ENCODE data around the gene CSMD2. TPM values are rescaled to one million over a fixed set of nuclear protein-coding genes. Genes with fewer than 3 reads are reported as not detected.

The CSMD2 gene
- total RNA-seq, 1 donor from 2014 or later: 2.6 TPM

- no peak overlapping the region for H3K4me3 ChIP-seq
- Mint-ChIP-seq H3K9me3 (peaks cover 5% of the 10 kb centered on the region), H3K27me3 (ENCODE audit: insufficient read depth, low read depth) (peaks cover 6% of the 10 kb centered on the region), H3K27ac (no peak overlapping the region), H3K4me3 (no peak overlapping the region), H3K36me3 (no peaks in the 10 kb centered on the region), H3K4me1 (peaks cover 4% of the 10 kb centered on the region)
- no peak for DNase-seq (ENCODE audit: low spot score)
- no peak for TF ChIP-seq EZH2 (IDR thresholded peaks at IDR 0.05)
- no peak for TF ChIP-seq EZH2phosphoT487 (IDR thresholded peaks at IDR 0.05)
- TF ChIP-seq, protein P1, sequence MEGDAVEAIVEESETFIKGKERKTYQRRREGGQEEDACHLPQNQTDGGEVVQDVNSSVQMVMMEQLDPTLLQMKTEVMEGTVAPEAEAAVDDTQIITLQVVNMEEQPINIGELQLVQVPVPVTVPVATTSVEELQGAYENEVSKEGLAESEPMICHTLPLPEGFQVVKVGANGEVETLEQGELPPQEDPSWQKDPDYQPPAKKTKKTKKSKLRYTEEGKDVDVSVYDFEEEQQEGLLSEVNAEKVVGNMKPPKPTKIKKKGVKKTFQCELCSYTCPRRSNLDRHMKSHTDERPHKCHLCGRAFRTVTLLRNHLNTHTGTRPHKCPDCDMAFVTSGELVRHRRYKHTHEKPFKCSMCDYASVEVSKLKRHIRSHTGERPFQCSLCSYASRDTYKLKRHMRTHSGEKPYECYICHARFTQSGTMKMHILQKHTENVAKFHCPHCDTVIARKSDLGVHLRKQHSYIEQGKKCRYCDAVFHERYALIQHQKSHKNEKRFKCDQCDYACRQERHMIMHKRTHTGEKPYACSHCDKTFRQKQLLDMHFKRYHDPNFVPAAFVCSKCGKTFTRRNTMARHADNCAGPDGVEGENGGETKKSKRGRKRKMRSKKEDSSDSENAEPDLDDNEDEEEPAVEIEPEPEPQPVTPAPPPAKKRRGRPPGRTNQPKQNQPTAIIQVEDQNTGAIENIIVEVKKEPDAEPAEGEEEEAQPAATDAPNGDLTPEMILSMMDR (IDR thresholded peaks at IDR 0.05): no peak
- H3K4me2 ChIP-seq: no peak overlapping the region
- no peak overlapping the region for H2AFZ ChIP-seq (replicated peaks)
- peaks cover 4% of the 10 kb centered on the region for H4K20me1 ChIP-seq (ENCODE audit: low read depth)
- no peaks in the 10 kb centered on the region for H3K36me3 ChIP-seq
- H3K9me3 ChIP-seq (ENCODE audit: low read depth): no peaks in the 10 kb centered on the region
- H3K27ac ChIP-seq: no peak overlapping the region
- H3K27me3 ChIP-seq: peaks cover 36% of the 10 kb centered on the region
- H3F3A ChIP-seq (ENCODE audit: low read depth): peaks cover 7% of the 10 kb centered on the region
- no peak overlapping the region for H3K9ac ChIP-seq
- peaks cover 7% of the 10 kb centered on the region for H3K4me1 ChIP-seq
- H3K79me2 ChIP-seq (ENCODE audit: low read depth): no peaks in the 10 kb centered on the region
Measured at GRCh38 chr1:33866281-33866680, 298.7 kb downstream of the CSMD2 start.

GRCh38 chr1:33864460-33865389, 300.3 kb downstream of the CSMD2 start:
- H3K79me2 ChIP-seq (ENCODE audit: low read depth): no peaks in the 10 kb centered on the region
- peaks cover 7% of the 10 kb centered on the region for H3F3A ChIP-seq (ENCODE audit: low read depth)
- H4K20me1 ChIP-seq (ENCODE audit: low read depth): no peaks in the 10 kb centered on the region
- no peak overlapping the region for H2AFZ ChIP-seq (replicated peaks)
- Mint-ChIP-seq H3K27ac (peak overlapping the region; percentile 57), H3K27me3 (ENCODE audit: insufficient read depth, low read depth) (peaks cover 4% of the 10 kb centered on the region), H3K4me1 (no peaks in the 10 kb centered on the region), H3K4me3 (no peak overlapping the region), H3K9me3 (peaks cover 5% of the 10 kb centered on the region), H3K36me3 (no peaks in the 10 kb centered on the region)
- no peak overlapping the region for H3K4me2 ChIP-seq
- H3K9ac ChIP-seq: no peak overlapping the region
- no peaks in the 10 kb centered on the region for H3K9me3 ChIP-seq (ENCODE audit: low read depth)
- no peak overlapping the region for H3K27ac ChIP-seq
- DNase-seq (ENCODE audit: low spot score): no peak
- no peak overlapping the region for H3K4me3 ChIP-seq
- TF ChIP-seq EZH2 (IDR thresholded peaks at IDR 0.05) (no peak), EZH2phosphoT487 (IDR thresholded peaks at IDR 0.05) (no peak)
- TF ChIP-seq, protein P1 (IDR thresholded peaks at IDR 0.05): no peak
- peaks cover 7% of the 10 kb centered on the region for H3K4me1 ChIP-seq
- H3K36me3 ChIP-seq: no peaks in the 10 kb centered on the region
- H3K27me3 ChIP-seq: peaks cover 20% of the 10 kb centered on the region

DNA sequence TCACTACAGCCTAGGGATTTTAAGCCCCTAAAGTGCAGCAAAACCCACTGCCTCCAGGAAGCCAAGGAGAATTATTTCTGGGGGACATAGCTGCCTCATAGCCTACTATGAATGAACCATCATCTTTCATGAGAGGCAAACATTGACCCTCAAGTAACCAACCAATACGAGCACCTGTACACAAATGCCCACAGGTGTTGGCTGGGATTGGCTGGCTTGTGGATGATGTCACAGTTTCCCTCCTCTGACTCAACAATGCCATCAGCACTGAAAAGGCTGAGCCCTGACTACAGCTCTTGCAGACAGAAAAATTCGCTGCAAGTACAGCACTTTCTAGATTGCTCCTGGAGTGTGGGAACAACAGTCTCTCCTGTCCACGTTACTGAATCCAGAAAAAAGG, 301.3 kb downstream of the CSMD2 start, which contains the start of gene HMGB4:
HMGB4 (plus strand) TSS at position 301 of the 400 bp plus-strand sequence. CDS start 113 bp downstream, outside the sequence.
- H3K4me1 Mint-ChIP-seq: no peaks in the 10 kb centered on the region
- Histone ChIP-seq H3K4me3 (no peak within 1 kb of the TSS), H3K9me3 (ENCODE audit: low read depth) (no peaks in the 10 kb centered on the region), H3K4me1 (peaks cover 7% of the 10 kb centered on the region), H3F3A (ENCODE audit: low read depth) (peaks cover 7% of the 10 kb centered on the region), H3K9ac (no peak within 1 kb of the TSS), H3K27ac (no peak within 1 kb of the TSS), H3K79me2 (ENCODE audit: low read depth) (no peaks in the 10 kb centered on the region), H2AFZ (replicated peaks) (no peak within 1 kb of the TSS), H3K27me3 (peaks cover 11% of the 10 kb centered on the region), H4K20me1 (ENCODE audit: low read depth) (no peaks in the 10 kb centered on the region), H3K4me2 (no peak within 1 kb of the TSS), H3K36me3 (no peaks in the 10 kb centered on the region)
- DNase-seq (ENCODE audit: low spot score): no peak
- H3K36me3 Mint-ChIP-seq: no peaks in the 10 kb centered on the region
- peaks cover 4% of the 10 kb centered on the region for H3K27me3 Mint-ChIP-seq (ENCODE audit: insufficient read depth, low read depth)
- H3K27ac Mint-ChIP-seq: peak within 1 kb of the TSS; percentile 57
- H3K4me3 Mint-ChIP-seq: no peak within 1 kb of the TSS
- peaks cover 5% of the 10 kb centered on the region for H3K9me3 Mint-ChIP-seq
- TF ChIP-seq EZH2 (IDR thresholded peaks at IDR 0.05) (no peak), EZH2phosphoT487 (IDR thresholded peaks at IDR 0.05) (no peak)
- TF ChIP-seq, protein P1 (IDR thresholded peaks at IDR 0.05): no peak

All from neural progenitor cell (in vitro differentiated cells).